Liver (tissue), 9 donors: ENCODE results near the gene IFNL2. TPM values are rescaled to one million over a fixed set of nuclear protein-coding genes. Genes with fewer than 3 reads are reported as not detected.

Experiments
- DNase-seq: peaks from one replicate; pipeline ENCODE4 v3.0.0-alpha.2; 2017; ENCODE audit warnings: low spot score
- H3K27ac ChIP-seq, 2 donors: one replicate each; pipeline ENCODE4 v1.7.0; 2013; ENCODE audit warnings: inconsistent platforms in 2 of 2, low read length in 2 of 2, control low read depth in 1 of 2, low read depth in 1 of 2, mild to moderate bottlenecking in 1 of 2
- H3K27me3 ChIP-seq, 4 donors: one replicate each; pipeline versions ENCODE4 v1.6.1 to v1.7.0; 2013; ENCODE audit warnings: low read length in 3 of 4, inconsistent platforms in 1 of 4, mild to moderate bottlenecking in 1 of 4, moderate library complexity in 1 of 4; ENCODE audit not compliant: control insufficient read depth in 4 of 4, insufficient read depth in 4 of 4
- H3K36me3 ChIP-seq, 4 donors: one replicate each; pipeline versions ENCODE4 v1.6.1 to v1.7.0; 2013; ENCODE audit warnings: low read length in 3 of 4, mild to moderate bottlenecking in 3 of 4, low read depth in 1 of 4, moderate library complexity in 1 of 4; ENCODE audit not compliant: control insufficient read depth in 4 of 4, insufficient read depth in 3 of 4
- H3K4me1 ChIP-seq, 4 donors: one replicate each; pipeline versions ENCODE4 v1.6.1 to v1.7.0; 2013; ENCODE audit warnings: low read length in 3 of 4, mild to moderate bottlenecking in 3 of 4, moderate library complexity in 1 of 4; ENCODE audit not compliant: control insufficient read depth in 4 of 4, insufficient read depth in 4 of 4
- H3K4me3 ChIP-seq, 3 donors: one replicate each; pipeline versions ENCODE4 v1.6.1 to v1.7.0; 2013; ENCODE audit warnings: low read length in 3 of 3, control low read depth in 1 of 3, low read depth in 1 of 3, mild to moderate bottlenecking in 1 of 3
- H3K9ac ChIP-seq, 2 donors: one replicate each; pipeline ENCODE4 v1.7.0; 2013; ENCODE audit warnings: low read length in 2 of 2, mild to moderate bottlenecking in 2 of 2, moderate library complexity in 2 of 2, control low read depth in 1 of 2, low read depth in 1 of 2
- H3K9me3 ChIP-seq, 4 donors: one replicate each; pipeline versions ENCODE4 v1.6.1 to v1.7.0; 2013; ENCODE audit warnings: low read length in 3 of 4; ENCODE audit not compliant: control insufficient read depth in 4 of 4
- EGR1 ChIP-seq, 2 donors: IDR thresholded peaks; 2 replicates each; pipeline ENCODE4 v1.6.1; 2016 to 2018; ENCODE audit warnings: antibody characterized with exemption in 2 of 2, low read depth in 2 of 2
- FOXA1 ChIP-seq: IDR thresholded peaks from 2 replicates; pipeline ENCODE4 v1.6.1; 2016; ENCODE audit warnings: antibody characterized with exemption
- FOXA2 ChIP-seq: IDR thresholded peaks from 2 replicates; pipeline ENCODE4 v1.6.1; 2016; ENCODE audit warnings: antibody characterized with exemption
- GABPA ChIP-seq, 2 donors: IDR thresholded peaks in 1 of 2; conservative IDR thresholded peaks in 1 of 2; 2 replicates each; pipeline ENCODE4 v1.6.1; 2016; ENCODE audit warnings: antibody characterized with exemption in 2 of 2, mild to moderate bottlenecking in 1 of 2, moderate library complexity in 1 of 2
- HNF4A ChIP-seq, 2 donors: conservative IDR thresholded peaks; 2 replicates each; pipeline ENCODE4 v1.6.1; 2016; ENCODE audit warnings: antibody characterized with exemption in 2 of 2, mild to moderate bottlenecking in 2 of 2
- HNF4G ChIP-seq: IDR thresholded peaks from 2 replicates; pipeline ENCODE4 v1.6.1; 2016; ENCODE audit warnings: antibody characterized with exemption
- JUND ChIP-seq, 2 donors: IDR thresholded peaks; 2 replicates each; pipeline ENCODE4 v1.6.1; 2016; ENCODE audit warnings: antibody characterized with exemption in 2 of 2
- NR2F2 ChIP-seq: IDR thresholded peaks from 2 replicates; pipeline ENCODE4 v1.6.1; 2016; ENCODE audit warnings: antibody characterized with exemption
- RAD21 ChIP-seq, 2 donors: IDR thresholded peaks; 2 replicates each; pipeline ENCODE4 v1.6.1; 2016; ENCODE audit warnings: antibody characterized with exemption in 2 of 2, mild to moderate bottlenecking in 2 of 2
- RXRA ChIP-seq, 2 donors: IDR thresholded peaks; 2 replicates each; pipeline ENCODE4 v1.6.1; 2017 to 2018; ENCODE audit warnings: antibody characterized with exemption in 2 of 2, mild to moderate bottlenecking in 1 of 2
- SP1 ChIP-seq: IDR thresholded peaks from 2 replicates; pipeline ENCODE4 v1.6.1; 2018; ENCODE audit warnings: antibody characterized with exemption, mild to moderate bottlenecking
- TAF1 ChIP-seq: conservative IDR thresholded peaks from 2 replicates; pipeline ENCODE4 v1.6.1; 2016; ENCODE audit warnings: antibody characterized with exemption, mild to moderate bottlenecking
- YY1 ChIP-seq: IDR thresholded peaks from 2 replicates; pipeline ENCODE4 v1.6.1; 2016; ENCODE audit warnings: antibody characterized with exemption, mild to moderate bottlenecking
- WGBS: extraction: QIAGEN DNeasy Blood & Tissue Kit; methylation state at CpG from one replicate; pipeline ENCODE4 v1.1.7; 2013; 5-methylcytosine and 5-hydroxymethylcytosine counted together
- polyA plus RNA-seq, 2 donors: library from polyadenylated mRNA; stranded (reverse) in 1 of 2; unstranded in 1 of 2; fragments of 200-250 nt in 1 of 2; fragments of >200 nt in 1 of 2; fragmentation: Nextera tagmentation in 1 of 2; extraction: Ambion mirVana in 1 of 2; gene quantifications; one replicate each; pipeline versions ENCODE4 v1.2.1 to v1.2.3, GENCODE V29; 2013 to 2015
- total RNA-seq, 2 donors: library from RNA; depleted of rRNA; stranded (reverse); fragments of >200 nt; gene quantifications; one replicate each; pipeline ENCODE4 v1.2.3, GENCODE V29; 2014
- TF ChIP-seq, protein P1 (sequence below): IDR thresholded peaks from 2 replicates; pipeline ENCODE4 v1.6.1; 2016; ENCODE audit warnings: antibody characterized with exemption
- TF ChIP-seq, protein P2 (sequence below): IDR thresholded peaks from 2 replicates; pipeline ENCODE4 v1.6.1; 2016; ENCODE audit warnings: antibody characterized with exemption
- TF ChIP-seq, protein P3 (sequence below): IDR thresholded peaks from 2 replicates; pipeline ENCODE4 v1.6.1; 2016; ENCODE audit warnings: antibody characterized with exemption
- TF ChIP-seq, protein P4 (sequence below): IDR thresholded peaks from 2 replicates; pipeline ENCODE4 v1.6.1; 2016; ENCODE audit warnings: antibody characterized with exemption, mild to moderate bottlenecking
- TF ChIP-seq, protein P5 (sequence below): fragments of 150-350 bp; IDR thresholded peaks from 2 replicates; pipeline ENCODE4 v1.5.1; 2017; ENCODE audit warnings: improper control_type of control experiment, low read depth, low read length; ENCODE audit not compliant: missing input control
- donor health status: healthy.
- donor health status: healthy.
- donor health status: healthy.
- donor health status: healthy.
- donor health status: healthy.

The IFNL2 gene
- total and polyA plus RNA-seq, 4 donors: not detected

DNA sequence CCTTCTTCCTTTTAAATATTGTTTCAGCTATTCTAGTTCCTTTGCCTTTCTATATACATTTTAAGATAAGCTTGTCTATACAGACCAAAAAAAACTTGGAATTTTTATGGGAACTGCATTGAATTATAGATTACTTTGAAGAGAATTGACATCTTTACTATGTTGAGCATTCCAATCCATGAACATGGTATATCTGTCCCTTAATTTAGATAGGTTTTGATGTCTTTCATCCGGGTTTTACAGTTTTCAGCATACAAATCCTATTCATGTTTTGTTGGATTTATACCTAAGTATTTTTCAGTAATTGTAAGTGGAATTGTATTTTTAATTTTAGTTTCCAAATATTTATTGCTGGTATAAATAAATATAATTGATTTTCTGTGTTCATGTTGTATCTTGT, 15.8 kb downstream of the IFNL2 start:
- H3K9ac ChIP-seq: no peak overlapping the region
- WGBS: 83% methylated on average over 1 of the region's 1 CpG
- H3K4me3 ChIP-seq: no peak overlapping the region
- no peak for DNase-seq
- H3K4me1 ChIP-seq: no peaks in the 10 kb centered on the region
- no peak for TF ChIP-seq HNF4G
- TF ChIP-seq, protein P1, sequence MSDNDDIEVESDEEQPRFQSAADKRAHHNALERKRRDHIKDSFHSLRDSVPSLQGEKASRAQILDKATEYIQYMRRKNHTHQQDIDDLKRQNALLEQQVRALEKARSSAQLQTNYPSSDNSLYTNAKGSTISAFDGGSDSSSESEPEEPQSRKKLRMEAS: no peak
- no peak for TF ChIP-seq RAD21 (IDR thresholded peaks at IDR 0.05)
- TF ChIP-seq RXRA (IDR thresholded peaks at IDR 0.05): no peak
- TF ChIP-seq TAF1: no peak
- TF ChIP-seq SP1: no peak
- TF ChIP-seq, protein P2, sequence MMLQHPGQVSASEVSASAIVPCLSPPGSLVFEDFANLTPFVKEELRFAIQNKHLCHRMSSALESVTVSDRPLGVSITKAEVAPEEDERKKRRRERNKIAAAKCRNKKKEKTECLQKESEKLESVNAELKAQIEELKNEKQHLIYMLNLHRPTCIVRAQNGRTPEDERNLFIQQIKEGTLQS: no peak
- no peak for TF ChIP-seq GABPA (IDR thresholded peaks at IDR 0.05 in 1 of 2, conservative IDR thresholded peaks at IDR 0.05 in 1 of 2)
- no peak for TF ChIP-seq NR2F2
- no peak for TF ChIP-seq JUND (IDR thresholded peaks at IDR 0.05)
- no peak for TF ChIP-seq FOXA2
- TF ChIP-seq, protein P3, sequence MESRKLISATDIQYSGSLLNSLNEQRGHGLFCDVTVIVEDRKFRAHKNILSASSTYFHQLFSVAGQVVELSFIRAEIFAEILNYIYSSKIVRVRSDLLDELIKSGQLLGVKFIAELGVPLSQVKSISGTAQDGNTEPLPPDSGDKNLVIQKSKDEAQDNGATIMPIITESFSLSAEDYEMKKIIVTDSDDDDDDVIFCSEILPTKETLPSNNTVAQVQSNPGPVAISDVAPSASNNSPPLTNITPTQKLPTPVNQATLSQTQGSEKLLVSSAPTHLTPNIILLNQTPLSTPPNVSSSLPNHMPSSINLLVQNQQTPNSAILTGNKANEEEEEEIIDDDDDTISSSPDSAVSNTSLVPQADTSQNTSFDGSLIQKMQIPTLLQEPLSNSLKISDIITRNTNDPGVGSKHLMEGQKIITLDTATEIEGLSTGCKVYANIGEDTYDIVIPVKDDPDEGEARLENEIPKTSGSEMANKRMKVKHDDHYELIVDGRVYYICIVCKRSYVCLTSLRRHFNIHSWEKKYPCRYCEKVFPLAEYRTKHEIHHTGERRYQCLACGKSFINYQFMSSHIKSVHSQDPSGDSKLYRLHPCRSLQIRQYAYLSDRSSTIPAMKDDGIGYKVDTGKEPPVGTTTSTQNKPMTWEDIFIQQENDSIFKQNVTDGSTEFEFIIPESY: no peak
- TF ChIP-seq, protein P4, sequence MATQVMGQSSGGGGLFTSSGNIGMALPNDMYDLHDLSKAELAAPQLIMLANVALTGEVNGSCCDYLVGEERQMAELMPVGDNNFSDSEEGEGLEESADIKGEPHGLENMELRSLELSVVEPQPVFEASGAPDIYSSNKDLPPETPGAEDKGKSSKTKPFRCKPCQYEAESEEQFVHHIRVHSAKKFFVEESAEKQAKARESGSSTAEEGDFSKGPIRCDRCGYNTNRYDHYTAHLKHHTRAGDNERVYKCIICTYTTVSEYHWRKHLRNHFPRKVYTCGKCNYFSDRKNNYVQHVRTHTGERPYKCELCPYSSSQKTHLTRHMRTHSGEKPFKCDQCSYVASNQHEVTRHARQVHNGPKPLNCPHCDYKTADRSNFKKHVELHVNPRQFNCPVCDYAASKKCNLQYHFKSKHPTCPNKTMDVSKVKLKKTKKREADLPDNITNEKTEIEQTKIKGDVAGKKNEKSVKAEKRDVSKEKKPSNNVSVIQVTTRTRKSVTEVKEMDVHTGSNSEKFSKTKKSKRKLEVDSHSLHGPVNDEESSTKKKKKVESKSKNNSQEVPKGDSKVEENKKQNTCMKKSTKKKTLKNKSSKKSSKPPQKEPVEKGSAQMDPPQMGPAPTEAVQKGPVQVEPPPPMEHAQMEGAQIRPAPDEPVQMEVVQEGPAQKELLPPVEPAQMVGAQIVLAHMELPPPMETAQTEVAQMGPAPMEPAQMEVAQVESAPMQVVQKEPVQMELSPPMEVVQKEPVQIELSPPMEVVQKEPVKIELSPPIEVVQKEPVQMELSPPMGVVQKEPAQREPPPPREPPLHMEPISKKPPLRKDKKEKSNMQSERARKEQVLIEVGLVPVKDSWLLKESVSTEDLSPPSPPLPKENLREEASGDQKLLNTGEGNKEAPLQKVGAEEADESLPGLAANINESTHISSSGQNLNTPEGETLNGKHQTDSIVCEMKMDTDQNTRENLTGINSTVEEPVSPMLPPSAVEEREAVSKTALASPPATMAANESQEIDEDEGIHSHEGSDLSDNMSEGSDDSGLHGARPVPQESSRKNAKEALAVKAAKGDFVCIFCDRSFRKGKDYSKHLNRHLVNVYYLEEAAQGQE: no peak
- TF ChIP-seq, protein P5, sequence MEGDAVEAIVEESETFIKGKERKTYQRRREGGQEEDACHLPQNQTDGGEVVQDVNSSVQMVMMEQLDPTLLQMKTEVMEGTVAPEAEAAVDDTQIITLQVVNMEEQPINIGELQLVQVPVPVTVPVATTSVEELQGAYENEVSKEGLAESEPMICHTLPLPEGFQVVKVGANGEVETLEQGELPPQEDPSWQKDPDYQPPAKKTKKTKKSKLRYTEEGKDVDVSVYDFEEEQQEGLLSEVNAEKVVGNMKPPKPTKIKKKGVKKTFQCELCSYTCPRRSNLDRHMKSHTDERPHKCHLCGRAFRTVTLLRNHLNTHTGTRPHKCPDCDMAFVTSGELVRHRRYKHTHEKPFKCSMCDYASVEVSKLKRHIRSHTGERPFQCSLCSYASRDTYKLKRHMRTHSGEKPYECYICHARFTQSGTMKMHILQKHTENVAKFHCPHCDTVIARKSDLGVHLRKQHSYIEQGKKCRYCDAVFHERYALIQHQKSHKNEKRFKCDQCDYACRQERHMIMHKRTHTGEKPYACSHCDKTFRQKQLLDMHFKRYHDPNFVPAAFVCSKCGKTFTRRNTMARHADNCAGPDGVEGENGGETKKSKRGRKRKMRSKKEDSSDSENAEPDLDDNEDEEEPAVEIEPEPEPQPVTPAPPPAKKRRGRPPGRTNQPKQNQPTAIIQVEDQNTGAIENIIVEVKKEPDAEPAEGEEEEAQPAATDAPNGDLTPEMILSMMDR: no peak
- no peak for TF ChIP-seq FOXA1
- TF ChIP-seq HNF4A (conservative IDR thresholded peaks at IDR 0.05): no peak
- no peak for TF ChIP-seq YY1
- TF ChIP-seq EGR1 (IDR thresholded peaks at IDR 0.05; ENCODE audit: low read depth in 2 of 2): no peak
- no peaks in the 10 kb centered on the region for H3K27me3 ChIP-seq
- H3K9me3 ChIP-seq: no peaks in the 10 kb centered on the region
- no peaks in the 10 kb centered on the region for H3K36me3 ChIP-seq
- no peak overlapping the region for H3K27ac ChIP-seq
